Sciatic nerve (tissue), 2 donors: ENCODE data around the gene LYRM9. TPM values are rescaled to one million over a fixed set of nuclear protein-coding genes. Genes with fewer than 3 reads are reported as not detected.
"Not testable (repeated sequence)": the region's sequence is repeated elsewhere in the genome, so short reads cannot be mapped to it uniquely, and the experiment has no call there.

ENCODE experiments used
- ATAC-seq: fragments of 200-7000 bp; cut with Tn5 transposase; one replicate; pipeline ENCODE4 v1.9.1; 2020; ENCODE audit warnings: mild to moderate bottlenecking, moderate library complexity
- DNase-seq: peaks from one replicate; pipeline ENCODE4 v3.0.0-alpha.2; 2020; ENCODE audit warnings: low spot score
- intact Hi-C: fragments of 100-400 bp; cut with DNase I; formaldehyde crosslinking; loops from one replicate; pipeline ENCODE4 v1.14.2; 2022
- total RNA-seq: library from RNA; stranded (reverse); fragmentation: NEBNext Ultra II Directional; extraction: Animal tissue kit (Norgen Biotek cat#: 25700); gene quantifications from one replicate; pipeline ENCODE4 v1.2.1, GENCODE V29; 2021
- donor health status: DM: no; HTN: no; CAD: no.
- donor health status: DM: no; HTN: no; CAD: no.

The LYRM9 gene
- 32.5 TPM for total RNA-seq

DNA sequence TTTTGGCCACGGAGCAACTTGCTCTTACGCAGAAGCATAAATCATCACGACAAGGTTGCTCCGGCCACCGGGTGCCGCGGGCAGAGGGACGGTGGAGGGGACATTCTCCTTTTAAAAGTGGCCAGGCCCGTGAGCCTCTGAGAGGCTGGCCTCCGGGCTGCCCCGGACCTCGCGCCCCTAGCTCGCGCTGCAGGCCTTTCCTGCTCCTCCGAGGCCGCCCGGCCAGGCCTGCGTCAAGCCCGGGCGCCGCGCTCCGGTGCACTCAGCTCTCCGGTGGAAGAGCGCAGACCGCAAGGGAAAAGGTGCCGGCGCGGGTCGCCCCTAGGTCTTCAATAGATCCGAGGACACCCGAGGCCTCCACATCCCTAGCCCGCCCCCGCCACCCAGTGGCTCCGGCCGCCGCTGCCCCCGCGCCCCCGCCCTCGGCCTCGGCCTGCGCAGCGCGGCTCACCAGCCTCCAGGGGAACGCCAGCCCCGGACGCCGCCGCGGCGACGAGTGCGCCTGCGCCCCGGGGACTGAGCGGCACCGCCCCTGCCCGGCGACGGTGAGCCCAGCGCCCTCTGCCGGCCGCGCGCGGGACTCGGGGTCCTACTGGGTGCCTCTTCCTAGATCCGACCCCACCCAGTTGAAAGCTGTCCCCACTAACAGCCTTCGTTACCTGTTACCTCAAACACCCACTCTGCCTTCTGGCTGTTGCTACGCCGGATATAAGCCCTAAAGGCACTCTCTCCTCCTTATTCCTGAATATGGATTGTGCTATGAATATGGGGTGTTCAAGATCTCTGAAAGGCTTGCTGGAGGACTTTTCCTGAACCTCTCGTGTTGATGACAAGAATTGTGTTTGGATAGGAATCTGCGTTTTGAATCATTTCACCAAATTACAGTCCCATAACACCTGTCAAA lies at the start of gene LYRM9:
LYRM9 (minus strand) TSS at position 500 of the 904 bp plus-strand sequence. CDS start 10,671 bp downstream, outside the sequence.
- peak; percentile 95 for DNase-seq
- peak; percentile 98 for ATAC-seq
- intact Hi-C loops: no loop called here

DNA sequence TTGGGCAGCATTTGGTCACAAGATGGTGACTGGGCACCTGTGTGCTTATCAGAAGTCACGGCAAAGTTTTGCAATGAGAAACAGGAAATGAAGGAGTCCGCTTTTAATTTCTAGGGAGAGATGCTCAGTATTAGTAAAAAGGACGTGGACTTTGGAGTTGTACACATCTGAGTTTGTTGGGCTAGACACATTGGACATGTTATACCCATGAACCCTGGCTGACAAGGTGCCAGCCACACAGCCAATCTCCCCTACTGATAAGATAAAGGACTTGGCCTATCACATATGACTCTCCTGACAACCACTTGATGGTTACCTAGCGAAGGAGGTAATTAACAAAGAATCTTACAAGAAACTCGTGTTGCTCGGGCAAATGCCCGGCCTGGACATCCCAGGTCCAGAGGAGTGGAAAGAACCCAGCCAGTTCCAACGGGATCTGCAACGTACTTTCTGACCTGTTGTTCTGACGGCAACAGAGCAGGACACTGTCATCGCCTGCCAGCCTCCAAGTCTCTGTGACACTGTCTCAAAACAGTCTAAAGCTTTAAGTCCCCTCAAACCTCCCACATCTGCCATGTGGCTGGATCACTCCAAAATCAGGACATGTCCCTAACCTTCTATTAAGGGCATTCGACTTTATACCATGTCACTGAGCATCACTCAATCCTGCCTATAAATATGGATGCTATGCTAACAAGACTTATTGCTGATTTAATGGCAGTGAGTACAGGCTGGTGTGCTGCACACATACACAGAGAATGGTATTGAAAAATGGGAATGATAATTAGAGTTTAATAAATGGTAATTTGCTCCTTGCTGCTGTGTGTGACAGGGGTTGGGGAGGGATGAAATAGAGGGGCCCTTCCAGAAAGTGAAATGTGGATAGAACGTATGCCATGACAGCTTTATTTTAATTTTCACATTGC lies 47.6 kb upstream of the LYRM9 start:
- no peak for DNase-seq
- intact Hi-C loops: no loop called here
- no peak for ATAC-seq

DNA sequence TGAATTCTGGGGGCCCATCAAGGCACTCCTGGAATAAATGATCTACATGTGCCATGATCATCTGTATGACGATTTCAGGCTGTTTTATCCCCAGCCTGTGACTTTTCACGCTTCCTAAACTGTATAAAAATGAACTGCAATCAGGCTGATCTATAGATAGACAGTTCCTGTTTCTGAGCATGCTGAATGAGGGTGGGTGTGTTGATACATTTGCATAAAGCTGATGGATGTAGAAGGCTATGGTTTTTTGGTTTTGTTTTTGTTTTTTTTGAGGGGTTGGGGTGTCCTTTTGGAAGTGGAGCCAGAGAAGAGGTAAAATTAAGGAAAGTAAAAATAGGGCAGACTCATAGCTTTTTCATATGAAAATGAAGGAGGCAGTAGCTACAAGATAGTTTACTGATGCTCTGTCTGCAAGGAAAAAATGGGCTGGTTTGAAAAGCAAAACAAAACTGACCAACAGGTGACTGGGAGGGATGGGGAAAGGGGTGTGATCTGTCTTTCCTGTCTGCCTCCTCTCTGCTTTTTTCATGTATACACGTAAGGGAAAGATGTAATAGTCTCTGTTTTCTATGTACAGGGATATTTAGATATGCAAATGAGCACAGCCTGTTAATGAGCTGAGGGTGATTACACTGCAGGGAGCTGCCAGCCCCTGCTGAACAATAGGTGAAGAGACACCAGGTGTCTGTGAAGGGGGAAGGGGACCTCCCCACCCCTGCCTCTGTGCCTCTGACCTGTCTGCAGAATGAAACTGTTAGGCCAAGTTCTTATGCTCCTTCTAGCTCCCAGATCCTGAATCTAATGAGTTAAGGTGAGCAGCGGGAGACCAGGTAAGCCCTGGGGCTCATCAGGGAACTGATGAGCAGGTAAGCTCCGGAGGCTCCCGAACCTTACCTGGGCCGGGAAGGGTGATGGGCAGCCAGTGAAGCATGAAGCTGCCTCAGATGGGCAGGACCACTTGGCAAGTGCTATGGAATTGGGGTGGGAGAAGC lies 46.6 kb upstream of the LYRM9 start:
- DNase-seq: no peak
- intact Hi-C loops: no loop called here
- no peak for ATAC-seq

DNA sequence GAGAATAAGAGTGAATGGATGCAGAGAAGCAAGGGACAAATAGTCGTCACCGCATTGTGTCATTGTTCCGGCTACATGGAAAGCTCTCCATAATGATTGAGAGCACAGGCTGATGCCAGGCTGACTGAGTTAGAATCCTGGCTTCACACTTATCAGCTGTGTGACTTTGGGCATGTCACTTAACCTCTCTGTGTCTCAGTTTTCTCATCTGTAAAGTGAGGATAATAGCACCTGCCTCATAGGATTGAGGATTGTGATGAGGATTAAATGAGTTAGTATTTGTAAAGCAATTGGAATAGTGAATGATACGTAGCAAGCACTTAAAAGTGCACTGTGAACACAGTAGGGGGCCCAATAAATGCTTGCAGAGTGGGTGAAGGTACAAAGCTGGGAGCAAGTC lies 45.7 kb upstream of the LYRM9 start:
- ATAC-seq (no peak), DNase-seq (no peak)
- intact Hi-C loops: no loop called here

DNA sequence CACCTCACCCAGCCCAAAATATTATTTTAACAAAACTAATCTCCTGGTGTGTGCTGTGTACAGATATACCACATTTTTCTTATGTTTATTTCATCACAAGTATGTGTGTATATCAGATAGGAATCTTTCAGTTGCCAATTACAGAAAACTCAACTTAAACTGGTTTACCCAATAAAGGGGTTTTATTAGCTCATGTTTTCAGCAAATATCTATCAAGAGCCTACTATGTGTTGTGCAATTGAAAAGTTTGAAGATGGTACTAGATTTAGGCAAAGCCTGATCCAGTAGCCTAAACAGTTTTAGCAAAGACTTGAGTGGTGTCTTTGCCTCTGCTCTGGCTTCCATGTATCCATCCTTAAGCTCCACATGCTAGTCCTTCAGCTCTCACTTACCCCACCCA lies 45.1 kb upstream of the LYRM9 start:
- DNase-seq (no peak), ATAC-seq (no peak)
- intact Hi-C loops: no loop called here

DNA sequence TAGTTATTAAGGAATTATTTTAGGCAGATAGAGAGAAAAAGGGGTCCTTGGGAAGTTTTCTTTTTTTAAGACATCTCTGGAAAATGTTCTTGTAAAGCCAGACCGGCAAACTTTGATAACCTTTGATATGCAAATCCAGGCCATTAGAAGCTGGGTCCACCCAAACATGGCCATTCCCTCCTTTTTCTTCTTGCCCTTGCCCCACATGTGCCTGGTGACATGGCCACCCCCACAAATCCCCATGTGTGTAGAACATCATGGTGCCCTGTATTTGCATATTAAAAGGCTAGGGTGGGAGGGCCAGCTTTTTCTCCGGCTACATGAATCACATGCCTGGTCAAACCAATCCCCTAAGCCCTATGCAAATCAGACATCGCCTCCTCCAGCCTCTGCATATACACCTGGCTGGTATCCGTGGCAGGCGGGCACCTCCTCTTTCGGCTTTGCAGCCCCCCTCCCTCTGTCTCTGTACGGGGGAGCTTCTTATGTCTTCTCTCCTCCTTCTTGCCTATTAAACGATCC lies 43.9 kb upstream of the LYRM9 start:
- intact Hi-C loops: no loop called here
- DNase-seq (no peak), ATAC-seq (no peak)

DNA sequence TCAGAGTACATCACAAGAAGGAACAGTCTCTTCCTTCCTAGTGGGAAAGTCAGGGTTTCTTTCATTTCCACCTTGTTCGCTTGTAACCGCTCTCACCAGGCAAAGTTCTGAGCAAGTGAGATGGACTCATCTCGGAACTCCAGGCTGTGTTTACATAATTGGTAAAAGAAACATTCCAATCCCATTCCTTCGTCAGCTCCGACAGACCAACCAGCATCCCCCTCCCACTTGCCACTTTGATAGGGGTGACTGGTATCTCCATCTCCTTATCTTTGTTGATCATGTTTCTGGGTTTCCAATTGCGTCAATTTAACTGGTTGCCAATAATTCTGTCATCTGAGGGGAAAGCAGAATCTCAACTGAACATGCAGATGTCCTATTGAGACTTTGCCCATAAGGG lies 36.8 kb upstream of the LYRM9 start:
- no peak for ATAC-seq
- intact Hi-C loops: no loop called here
- DNase-seq: no peak

DNA sequence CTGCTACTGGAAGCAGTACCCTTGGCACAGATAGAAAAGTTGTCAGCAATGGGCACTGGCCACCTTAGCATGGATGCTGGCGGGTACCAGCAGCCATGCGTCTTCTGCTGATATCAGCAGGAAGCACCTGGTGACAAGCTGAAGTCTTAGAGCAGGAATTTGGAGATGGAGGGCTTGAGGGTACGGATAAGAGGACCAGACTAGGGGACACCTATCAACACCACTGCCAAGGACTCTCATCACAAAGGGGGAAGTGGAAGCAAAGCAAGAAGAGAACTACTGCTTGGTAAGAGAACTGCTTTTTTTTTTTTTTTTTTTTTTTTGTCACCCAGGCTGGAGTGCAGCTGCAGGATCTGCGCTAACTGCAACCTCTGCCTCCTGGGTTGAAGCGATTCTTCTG lies 35.4 kb upstream of the LYRM9 start:
- intact Hi-C loops: no loop called here
- no peak for ATAC-seq
- DNase-seq: no peak

DNA sequence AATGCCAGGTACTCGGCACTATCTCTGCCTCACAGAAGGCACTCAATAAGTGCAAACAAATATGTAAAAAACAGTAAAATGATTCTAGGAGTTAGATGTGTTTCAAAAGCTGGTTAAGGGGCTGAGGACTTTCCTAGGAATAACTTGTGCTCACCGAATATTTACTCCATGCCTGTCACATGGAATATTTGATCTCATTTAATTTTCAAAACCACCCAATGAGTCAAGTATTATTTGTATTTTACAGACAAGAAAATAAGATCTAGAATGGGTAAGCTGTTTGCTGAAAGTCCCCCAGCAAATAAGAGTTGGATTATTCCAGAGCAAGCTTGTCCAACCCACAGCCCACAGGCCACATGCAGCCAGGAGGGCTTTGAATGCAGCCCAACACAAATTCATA lies 34.6 kb upstream of the LYRM9 start:
- no peak for ATAC-seq
- no peak for DNase-seq
- intact Hi-C loops: no loop called here

DNA sequence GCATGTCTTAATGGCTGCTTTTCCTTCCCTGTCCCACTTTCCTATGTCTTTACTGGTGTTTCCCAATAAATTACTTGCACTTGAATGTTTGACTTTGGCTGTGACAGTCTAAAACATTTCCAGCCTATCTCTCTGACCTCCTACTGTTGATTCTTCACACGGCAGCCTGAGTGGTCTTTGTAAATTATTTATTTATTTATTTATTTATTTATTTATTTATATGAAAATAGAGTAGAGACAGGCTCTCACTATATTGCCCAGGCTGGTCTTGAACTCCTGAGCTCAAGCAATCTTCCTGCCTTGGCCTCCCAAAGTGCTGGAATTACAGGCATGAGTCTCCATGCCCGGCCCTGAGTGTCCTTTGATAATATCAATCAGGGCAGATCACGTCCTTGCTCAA lies 28.4 kb upstream of the LYRM9 start:
- ATAC-seq: no peak
- no peak for DNase-seq
- intact Hi-C loops: no loop called here

DNA sequence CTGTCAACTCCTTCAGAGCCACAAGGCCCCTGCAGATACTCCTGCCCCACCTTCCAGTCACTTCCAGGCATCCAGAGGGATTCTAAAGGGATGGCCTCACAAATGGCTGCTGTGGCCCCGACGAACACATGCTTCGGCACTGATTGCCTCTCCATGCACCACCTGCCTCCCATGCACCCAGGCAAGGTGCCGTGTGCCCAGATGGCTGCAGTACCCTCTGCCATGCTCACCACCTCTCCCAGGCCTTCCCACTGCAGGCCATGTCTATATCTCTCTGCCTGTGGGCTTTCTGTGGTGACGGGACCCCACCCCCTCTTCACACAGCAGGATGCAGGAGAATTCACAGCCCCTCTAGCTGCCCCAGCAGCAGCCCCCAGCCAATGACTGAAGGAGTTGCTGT lies 27.9 kb upstream of the LYRM9 start:
- intact Hi-C loops: no loop called here
- DNase-seq (no peak), ATAC-seq (no peak)

DNA sequence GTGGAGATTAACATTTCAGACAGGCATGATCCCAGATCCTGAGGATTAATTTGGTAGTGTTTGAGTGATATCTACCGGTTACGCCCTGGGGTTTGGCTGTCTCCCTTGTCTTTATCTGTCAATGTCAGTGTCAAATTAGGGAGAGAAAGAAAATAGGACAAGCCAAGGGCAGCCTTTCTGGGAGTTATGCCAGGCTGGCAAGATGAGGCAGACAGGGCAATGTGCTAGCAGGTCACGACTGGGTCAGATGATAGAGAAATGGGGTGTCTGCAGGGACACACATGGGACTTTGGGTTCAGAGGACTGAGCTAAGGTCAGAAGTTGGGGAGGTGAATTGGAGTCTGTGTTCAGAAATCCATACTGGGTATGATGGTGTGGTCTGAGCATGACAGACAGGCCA lies 27.4 kb upstream of the LYRM9 start:
- intact Hi-C loops: no loop called here
- ATAC-seq: no peak
- no peak for DNase-seq

DNA sequence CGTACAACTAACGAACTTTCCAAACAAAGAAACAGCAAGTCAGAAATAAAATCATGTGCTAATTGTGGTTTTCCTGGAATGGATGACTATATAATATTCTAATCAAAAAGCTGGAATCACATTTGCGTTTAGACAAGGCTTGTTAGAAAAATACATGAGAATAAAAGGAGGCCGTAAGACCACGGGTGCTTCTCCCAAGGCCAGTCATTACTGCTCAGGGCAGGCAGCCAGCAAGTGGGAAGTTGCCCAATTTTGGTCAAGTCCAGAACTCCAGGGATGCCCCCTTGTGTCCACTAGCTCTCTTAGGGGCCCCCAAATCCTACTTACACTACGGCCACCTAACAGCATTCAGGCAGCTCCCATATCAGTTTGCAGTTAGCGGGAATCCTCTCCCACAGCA lies 25.9 kb upstream of the LYRM9 start:
- ATAC-seq (no peak), DNase-seq (no peak)
- intact Hi-C loops: no loop called here

DNA sequence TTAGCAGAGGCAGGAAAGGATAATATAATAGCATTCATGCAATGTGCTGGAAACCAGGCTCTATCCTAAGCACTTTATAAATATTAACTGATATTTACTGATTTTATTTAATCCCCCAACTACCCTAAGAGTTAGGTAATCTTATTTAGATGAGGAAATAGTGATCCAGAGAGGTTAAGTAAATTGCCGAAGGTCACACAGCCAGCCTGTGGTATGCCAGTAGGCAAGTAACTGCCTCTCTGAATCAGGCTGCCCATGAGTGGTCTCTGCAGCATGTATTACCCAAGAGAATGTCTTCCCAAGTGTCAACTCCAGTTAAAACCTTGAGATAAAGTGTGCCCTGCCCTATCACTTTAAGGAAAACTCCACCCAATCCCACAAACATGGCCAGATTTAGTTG lies 25.3 kb upstream of the LYRM9 start:
- no peak for ATAC-seq
- intact Hi-C loops: no loop called here
- no peak for DNase-seq

DNA sequence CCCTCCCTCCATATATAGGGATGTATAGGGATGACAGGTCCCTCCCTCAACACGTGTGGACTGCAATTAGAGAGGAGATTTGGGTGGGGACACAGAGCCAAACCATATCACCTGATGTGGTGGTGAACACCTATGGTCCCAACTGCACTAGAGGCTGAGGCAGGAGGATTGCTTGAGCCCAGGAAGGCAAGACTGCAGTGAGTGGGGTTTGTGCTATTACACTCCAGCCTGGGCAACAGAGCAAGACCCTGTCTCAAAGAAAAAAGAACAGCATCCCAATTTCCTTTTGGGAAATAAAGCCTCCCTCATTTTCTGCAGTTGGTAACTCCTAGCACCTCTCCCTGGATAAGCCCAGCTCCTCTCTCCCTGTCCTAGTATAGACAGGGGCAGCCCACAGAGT lies 23.8 kb upstream of the LYRM9 start:
- intact Hi-C loops: no loop called here
- ATAC-seq (no peak), DNase-seq (no peak)

DNA sequence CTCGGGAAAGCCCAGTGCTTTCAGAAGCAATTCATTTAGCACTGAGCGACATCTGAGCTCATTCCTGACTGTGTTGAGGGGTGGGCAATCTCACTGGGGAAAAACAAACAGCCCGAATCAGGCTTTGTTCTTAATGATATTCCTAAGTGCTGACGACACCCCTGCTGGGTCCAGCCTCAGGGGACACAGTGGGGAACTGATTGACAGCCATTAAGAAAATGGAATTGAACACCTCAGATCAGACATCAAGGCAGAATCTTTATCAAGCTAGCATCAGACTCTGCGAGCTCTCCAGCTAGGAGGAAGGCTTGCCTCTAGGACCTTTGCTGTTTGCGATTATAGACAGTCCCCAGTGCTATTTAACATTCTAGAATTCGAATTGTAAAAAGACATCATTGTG lies 22.5 kb upstream of the LYRM9 start:
- intact Hi-C loops: no loop called here
- ATAC-seq (no peak), DNase-seq (no peak)

DNA sequence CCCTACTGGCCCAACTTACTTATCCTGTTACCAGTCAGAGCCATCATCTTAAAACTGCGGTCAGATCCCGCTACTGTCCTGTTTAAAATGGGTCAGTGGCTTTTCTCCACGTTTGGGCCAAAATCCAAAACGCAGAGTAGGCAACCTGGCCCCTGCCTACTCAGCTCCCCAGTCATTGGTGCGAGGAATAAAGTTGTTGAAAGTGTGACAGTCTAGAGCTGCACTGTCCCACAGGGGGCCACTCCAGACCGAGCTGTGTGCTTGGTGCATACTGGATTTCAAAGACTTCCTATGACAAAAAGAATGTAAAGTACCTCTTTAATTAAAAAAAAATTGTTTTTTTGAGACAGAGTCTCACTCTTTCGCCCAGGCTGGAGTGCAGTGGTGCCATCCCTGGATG lies 21.2 kb upstream of the LYRM9 start:
- ATAC-seq: no peak
- no peak for DNase-seq
- intact Hi-C loops: no loop called here

DNA sequence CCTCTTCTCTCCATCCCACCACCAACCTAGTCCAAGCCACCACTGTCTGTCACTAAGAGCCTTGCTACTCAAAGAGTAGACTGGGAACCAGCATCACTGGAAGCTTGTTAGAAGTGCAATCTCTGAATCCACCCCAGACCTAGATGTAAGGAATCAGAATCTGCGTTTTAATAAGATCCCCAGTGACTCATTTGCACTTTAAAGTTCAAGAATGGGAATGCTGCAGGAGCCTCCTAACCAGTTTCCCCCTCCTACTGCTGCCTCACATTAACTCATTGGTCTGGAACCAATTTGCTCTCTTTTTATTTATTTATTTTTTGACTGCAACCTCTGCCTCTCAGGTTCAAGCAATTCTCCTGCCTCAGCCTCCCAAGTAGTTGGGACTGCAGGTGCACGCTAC lies 19.8 kb upstream of the LYRM9 start:
- DNase-seq: no peak
- no peak for ATAC-seq
- intact Hi-C loops: no loop called here

DNA sequence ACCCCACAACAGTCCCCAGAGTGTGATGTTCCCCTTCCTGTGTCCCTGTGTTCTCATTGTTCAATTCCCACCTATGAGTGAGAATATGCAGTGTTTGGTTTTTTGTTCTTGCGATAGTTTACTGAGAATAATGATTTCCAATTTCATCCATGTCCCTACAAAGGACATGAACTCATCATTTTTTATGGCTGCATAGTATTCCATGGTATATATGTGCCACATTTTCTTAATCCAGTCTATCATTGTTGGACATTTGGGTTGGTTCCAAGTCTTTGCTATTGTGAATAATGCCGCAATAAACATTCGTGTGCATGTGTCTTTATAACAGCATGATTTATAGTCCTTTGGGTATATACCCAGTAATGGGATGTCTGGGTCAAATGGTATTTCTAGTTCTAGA lies 19.1 kb upstream of the LYRM9 start:
- intact Hi-C loops, ATAC-seq: not testable (repeated sequence)

More for the DNA sequence above, 19.1 kb upstream of the LYRM9 start:
- not testable (repeated sequence) for DNase-seq
